ENCODE results near the gene CASQ1.

Gene CASQ1

DNA sequence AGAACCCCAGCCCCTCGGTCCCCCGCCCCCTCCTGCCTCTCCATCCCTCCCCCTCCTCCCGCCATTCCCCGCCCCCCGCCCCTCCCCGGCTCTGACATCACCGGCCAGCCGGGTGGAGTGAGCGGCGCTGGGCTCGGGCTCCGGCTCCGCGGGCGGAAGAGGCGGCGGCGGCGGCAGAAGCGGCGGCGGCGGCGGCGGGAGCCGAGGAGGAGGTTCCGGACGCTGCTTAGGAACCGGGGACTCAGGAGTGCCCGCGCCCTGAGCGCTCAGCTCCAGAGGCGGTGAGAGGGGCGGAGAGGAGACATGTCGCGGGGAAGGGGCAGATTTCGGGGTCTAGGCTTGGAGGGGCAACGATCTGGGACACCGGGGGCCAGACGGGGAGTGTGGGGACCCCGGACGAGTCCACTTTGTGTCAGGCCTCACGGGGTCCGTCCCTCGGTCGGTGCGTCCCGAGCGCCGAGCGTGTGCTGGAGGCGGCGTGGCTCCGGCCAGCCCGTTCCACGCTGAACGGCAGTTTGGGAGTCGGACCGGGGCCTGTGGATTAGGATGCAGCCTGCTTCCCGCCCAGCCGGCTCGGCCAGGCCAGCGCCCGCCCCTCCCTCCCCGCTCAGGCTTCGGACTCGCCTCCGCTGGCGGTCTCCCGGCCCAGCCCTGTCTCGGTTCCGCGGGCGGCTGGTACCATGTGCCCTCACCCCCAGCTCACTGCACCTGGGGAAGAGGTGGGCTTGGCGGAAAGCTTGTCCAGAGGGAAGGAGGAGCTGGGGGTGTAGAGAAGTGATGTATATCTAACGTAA is 15.1 kb downstream of the CASQ1 start, which contains the start of gene PEA15:
Gene PEA15 (plus strand): TSS at position 143 of the 794 bp plus-strand sequence. CDS start 6,161 bp downstream, outside the sequence.
- Histone ChIP-seq H3K36me3 (ENCODE audit: control insufficient read depth, insufficient read depth, low read length) (peaks cover 28% of the 10 kb centered on the region), H3K27ac (ENCODE audit: low read depth, low read length) (peak within 1 kb of the TSS; percentile 85), H3K27me3 (ENCODE audit: control insufficient read depth, insufficient read depth, low read length) (no peaks in the 10 kb centered on the region), H3K9me3 (ENCODE audit: control insufficient read depth, insufficient read depth, low read length) (no peaks in the 10 kb centered on the region), H3K4me3 (ENCODE audit: low read depth, low read length) (peak within 1 kb of the TSS; percentile 98), H3K4me1 (ENCODE audit: control insufficient read depth, insufficient read depth, low read length) (peaks cover 53% of the 10 kb centered on the region), H3K9ac (ENCODE audit: low read depth, low read length) (peak within 1 kb of the TSS; percentile 87)

DNA sequence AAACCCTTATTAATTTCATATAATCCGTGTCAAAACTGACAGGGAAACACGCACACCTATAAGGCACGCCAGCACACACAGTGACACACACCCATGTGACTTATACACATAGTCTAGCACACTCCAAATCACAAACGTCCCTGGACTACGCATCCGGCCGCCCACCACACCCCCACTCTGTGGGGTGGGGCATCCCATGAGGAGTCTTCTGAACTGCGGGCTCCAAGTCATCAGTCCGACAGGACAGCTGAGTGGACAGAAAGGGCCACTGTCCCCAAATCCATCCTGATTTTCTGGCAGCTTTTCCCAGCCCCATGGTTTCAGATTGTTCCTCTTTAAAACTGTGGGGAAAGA is 15.6 kb downstream of the CASQ1 start:
- Histone ChIP-seq H3K4me1 (ENCODE audit: control insufficient read depth, insufficient read depth, low read length) (peaks cover 58% of the 10 kb centered on the region), H3K4me3 (ENCODE audit: low read depth, low read length) (peak overlapping the region; percentile 98), H3K9ac (ENCODE audit: low read depth, low read length) (peak overlapping the region; percentile 87), H3K36me3 (ENCODE audit: control insufficient read depth, insufficient read depth, low read length) (peaks cover 33% of the 10 kb centered on the region), H3K27ac (ENCODE audit: low read depth, low read length) (peak overlapping the region; percentile 85), H3K27me3 (ENCODE audit: control insufficient read depth, insufficient read depth, low read length) (no peaks in the 10 kb centered on the region), H3K9me3 (ENCODE audit: control insufficient read depth, insufficient read depth, low read length) (no peaks in the 10 kb centered on the region)

DNA sequence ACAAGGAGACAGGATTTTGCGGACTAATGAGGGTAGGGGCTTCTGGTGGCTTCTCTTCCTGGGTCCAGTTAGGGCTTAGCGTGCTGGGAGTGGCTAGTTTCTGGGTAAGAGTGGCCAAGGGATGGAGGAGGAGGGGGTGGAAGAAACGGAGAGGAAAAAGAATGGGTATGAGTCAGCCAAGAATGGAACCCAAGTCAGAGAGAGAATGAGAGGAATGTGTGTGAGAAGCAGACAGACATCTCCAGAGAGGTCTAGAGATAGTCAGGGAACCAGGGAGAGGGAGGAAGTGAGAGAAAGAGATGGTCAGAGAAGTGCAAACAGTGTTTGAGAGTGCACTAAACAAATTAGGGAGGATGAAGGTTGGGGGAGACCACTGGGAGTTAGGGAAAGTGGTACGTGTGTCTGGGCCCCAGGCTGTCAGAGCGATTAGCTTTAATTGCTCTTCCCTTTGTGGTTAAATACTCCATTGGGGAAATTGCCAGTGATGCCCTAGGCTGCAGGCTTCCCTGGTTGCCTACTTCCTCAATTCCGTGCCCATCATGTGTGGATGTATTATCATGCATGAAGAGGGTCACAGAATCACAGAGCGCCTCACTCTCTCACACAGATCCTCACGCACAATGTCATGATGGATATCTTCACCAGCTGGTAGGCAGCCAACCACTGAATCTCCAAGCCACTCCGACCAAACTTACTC is 16.2 kb downstream of the CASQ1 start:
- peak overlapping the region; percentile 87 for H3K9ac ChIP-seq (ENCODE audit: low read depth, low read length)
- peak overlapping the region; percentile 82 for H3K27ac ChIP-seq (ENCODE audit: low read depth, low read length)
- no peaks in the 10 kb centered on the region for H3K9me3 ChIP-seq (ENCODE audit: control insufficient read depth, insufficient read depth, low read length)
- peaks cover 62% of the 10 kb centered on the region for H3K4me1 ChIP-seq (ENCODE audit: control insufficient read depth, insufficient read depth, low read length)
- H3K36me3 ChIP-seq (ENCODE audit: control insufficient read depth, insufficient read depth, low read length): peaks cover 37% of the 10 kb centered on the region
- H3K27me3 ChIP-seq (ENCODE audit: control insufficient read depth, insufficient read depth, low read length): no peaks in the 10 kb centered on the region
- H3K4me3 ChIP-seq (ENCODE audit: low read depth, low read length): peak overlapping the region; percentile 98

DNA sequence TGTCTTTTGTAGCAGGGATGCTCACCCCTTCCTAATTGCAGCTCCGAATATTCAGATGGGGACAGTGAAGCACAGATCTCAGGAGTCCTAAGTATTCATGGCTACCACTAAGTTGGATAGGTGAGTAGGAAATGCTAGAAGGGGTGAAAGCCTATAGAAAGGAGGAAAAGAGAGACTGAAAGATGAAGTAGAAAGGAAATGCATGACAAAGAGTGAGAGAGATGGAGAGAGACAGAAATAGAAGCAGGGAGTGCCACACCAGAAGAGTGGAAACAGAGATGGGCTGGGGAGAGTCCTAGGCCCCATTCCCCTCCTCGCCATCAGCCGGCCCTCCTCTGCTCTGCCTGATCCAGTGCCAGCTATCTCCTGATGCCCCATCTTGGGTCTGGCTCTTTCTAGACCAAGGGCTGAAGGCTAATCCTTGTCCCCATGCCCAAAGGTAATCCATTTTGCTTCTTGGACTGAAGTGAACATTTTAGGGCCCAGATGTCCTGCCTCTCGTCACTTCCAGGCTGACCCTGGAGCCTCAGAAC is 16.8 kb downstream of the CASQ1 start:
- Histone ChIP-seq H3K36me3 (ENCODE audit: control insufficient read depth, insufficient read depth, low read length) (peaks cover 43% of the 10 kb centered on the region), H3K9ac (ENCODE audit: low read depth, low read length) (no peak overlapping the region), H3K27me3 (ENCODE audit: control insufficient read depth, insufficient read depth, low read length) (no peaks in the 10 kb centered on the region), H3K4me1 (ENCODE audit: control insufficient read depth, insufficient read depth, low read length) (peaks cover 63% of the 10 kb centered on the region), H3K27ac (ENCODE audit: low read depth, low read length) (peak overlapping the region; percentile 62), H3K4me3 (ENCODE audit: low read depth, low read length) (no peak overlapping the region), H3K9me3 (ENCODE audit: control insufficient read depth, insufficient read depth, low read length) (no peaks in the 10 kb centered on the region)

DNA sequence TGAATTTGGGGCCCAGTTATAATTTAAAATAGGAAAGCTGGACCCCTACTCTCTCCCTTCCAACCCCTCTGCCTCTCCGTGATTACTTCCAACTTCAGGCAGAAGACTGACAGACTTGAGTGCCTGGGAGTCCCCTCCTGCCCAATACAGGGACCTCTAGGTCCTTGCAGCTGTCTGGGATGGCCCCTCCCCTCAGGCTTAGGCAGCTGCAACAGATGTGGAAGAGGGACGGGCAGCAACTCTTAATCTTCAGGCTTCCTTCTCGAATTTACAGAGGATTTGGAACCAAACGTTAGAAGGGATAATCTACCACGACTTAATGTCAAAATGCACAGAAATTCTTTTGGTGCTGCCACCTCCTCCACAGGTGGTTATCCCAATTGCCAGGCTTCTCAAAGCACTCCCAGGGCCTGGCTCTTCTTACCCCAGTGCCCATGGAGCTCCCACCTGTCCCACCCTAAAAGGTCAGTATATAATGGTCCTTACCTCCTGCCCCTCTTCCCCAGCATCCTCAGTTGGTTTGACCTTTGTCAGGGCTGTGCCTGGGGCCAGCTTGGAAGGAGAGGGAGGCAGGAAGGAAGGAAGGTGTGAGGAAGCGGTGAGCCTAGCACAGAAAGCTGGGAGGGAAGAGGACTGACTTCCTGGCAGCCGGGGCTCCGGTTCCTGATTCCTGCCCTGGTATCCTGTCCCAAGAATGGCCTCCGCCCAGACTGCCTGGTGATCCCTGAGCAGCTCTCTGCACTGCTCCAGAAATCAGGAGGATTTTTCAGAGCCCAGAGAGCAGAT is 17.6 kb downstream of the CASQ1 start:
- no peaks in the 10 kb centered on the region for H3K9me3 ChIP-seq (ENCODE audit: control insufficient read depth, insufficient read depth, low read length)
- peaks cover 51% of the 10 kb centered on the region for H3K36me3 ChIP-seq (ENCODE audit: control insufficient read depth, insufficient read depth, low read length)
- no peaks in the 10 kb centered on the region for H3K27me3 ChIP-seq (ENCODE audit: control insufficient read depth, insufficient read depth, low read length)
- H3K4me1 ChIP-seq (ENCODE audit: control insufficient read depth, insufficient read depth, low read length): peaks cover 63% of the 10 kb centered on the region
- peak overlapping the region; percentile 25 for H3K27ac ChIP-seq (ENCODE audit: low read depth, low read length)
- no peak overlapping the region for H3K4me3 ChIP-seq (ENCODE audit: low read depth, low read length)
- H3K9ac ChIP-seq (ENCODE audit: low read depth, low read length): no peak overlapping the region

DNA sequence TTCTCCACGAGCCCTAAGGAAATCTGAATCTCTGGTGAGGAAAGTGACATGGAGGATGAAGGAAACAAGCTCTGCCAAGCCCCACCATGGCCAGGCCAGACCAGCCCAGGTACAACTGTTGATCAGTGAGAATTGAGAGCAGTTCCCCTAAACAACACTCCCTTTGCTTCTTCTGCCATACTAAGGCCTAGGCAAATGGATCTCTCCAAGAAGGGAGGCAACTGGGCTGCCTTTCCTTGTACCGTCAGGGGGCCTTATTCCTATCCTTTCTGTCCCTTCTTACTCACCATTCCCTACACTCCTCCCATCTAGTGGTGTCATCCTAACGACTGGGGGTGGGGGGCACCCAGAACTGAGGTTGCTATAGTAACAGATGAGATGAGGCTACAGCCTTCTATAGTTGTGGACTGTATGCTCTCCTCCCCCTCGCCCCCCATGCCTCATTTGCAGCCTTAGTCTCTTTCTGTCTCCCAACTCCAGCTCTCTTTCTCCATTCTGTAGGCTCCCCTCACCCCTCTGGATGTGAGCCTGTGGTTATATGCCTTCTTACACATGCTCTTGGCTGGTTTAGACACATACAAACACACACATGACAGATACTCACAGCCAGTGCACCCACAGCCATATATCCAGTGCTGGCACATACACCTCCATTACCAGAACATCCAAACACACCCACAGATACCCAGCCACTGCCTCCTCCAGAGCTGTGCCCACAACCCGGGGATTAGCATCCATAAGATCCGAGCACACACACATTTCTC is 18.4 kb downstream of the CASQ1 start:
- Histone ChIP-seq H3K27ac (ENCODE audit: low read depth, low read length) (peak overlapping the region; percentile 25), H3K27me3 (ENCODE audit: control insufficient read depth, insufficient read depth, low read length) (no peaks in the 10 kb centered on the region), H3K9ac (ENCODE audit: low read depth, low read length) (no peak overlapping the region), H3K36me3 (ENCODE audit: control insufficient read depth, insufficient read depth, low read length) (peaks cover 58% of the 10 kb centered on the region), H3K9me3 (ENCODE audit: control insufficient read depth, insufficient read depth, low read length) (no peaks in the 10 kb centered on the region), H3K4me1 (ENCODE audit: control insufficient read depth, insufficient read depth, low read length) (peaks cover 63% of the 10 kb centered on the region), H3K4me3 (ENCODE audit: low read depth, low read length) (no peak overlapping the region)

DNA sequence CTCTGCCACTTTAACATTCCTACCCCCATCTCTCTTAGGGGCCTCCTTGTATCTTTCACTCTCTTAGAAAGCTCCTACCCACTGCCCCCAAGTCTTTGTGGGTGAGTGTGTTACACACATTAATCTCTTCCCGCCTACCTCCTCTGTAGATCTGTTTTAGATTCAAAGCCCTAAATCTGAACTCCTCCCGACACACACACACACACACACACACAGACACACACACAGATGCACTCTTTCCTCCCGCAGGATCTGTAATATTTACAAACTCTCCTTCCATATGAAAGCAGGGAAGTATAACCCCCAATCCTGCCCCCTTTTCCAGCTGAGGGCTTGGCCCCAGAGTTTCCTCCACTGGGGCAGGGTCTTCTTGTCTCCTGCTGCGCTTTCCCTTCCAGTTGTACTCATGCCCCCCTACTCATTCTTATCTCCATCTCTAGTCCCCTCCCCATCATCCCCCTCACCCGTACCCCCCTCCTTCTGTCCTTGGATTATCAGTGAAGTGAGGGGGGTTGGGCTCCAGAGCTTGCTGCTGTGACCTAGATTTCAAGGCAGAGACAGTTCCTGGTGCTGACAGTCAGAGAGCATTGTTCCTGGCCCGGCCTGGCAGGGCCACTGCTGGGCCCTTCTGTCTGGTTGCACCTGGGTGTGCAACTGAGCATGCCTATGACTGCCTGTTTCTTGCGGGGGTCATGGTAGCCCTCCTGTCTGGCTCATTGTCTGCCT is 19.1 kb downstream of the CASQ1 start:
- Histone ChIP-seq H3K9ac (ENCODE audit: low read depth, low read length) (no peak overlapping the region), H3K4me1 (ENCODE audit: control insufficient read depth, insufficient read depth, low read length) (peaks cover 60% of the 10 kb centered on the region), H3K4me3 (ENCODE audit: low read depth, low read length) (no peak overlapping the region), H3K27ac (ENCODE audit: low read depth, low read length) (peak overlapping the region; percentile 15), H3K9me3 (ENCODE audit: control insufficient read depth, insufficient read depth, low read length) (no peaks in the 10 kb centered on the region), H3K36me3 (ENCODE audit: control insufficient read depth, insufficient read depth, low read length) (peaks cover 65% of the 10 kb centered on the region), H3K27me3 (ENCODE audit: control insufficient read depth, insufficient read depth, low read length) (no peaks in the 10 kb centered on the region)

DNA sequence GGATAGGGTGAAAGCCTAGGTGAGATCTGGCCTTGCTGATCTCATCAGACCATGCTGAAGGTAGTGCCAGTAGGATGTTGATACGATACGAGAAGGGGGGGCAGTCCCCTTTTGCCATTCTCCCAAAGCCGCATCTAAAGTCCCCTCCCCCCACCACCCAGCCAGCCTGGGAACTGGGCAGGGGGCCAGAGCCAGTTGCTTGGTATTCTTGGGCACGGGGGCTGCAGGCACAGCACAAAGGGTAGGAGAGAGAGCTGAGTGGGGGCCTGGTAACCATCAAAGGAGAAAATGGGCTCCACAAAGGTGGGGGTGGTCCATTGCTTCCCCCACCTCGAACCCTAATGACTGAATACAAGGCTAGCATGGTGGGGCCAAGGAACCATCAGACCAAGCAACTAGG is 20.2 kb downstream of the CASQ1 start:
- no peaks in the 10 kb centered on the region for H3K9me3 ChIP-seq (ENCODE audit: control insufficient read depth, insufficient read depth, low read length)
- H3K27me3 ChIP-seq (ENCODE audit: control insufficient read depth, insufficient read depth, low read length): no peaks in the 10 kb centered on the region
- no peak overlapping the region for H3K4me3 ChIP-seq (ENCODE audit: low read depth, low read length)
- H3K36me3 ChIP-seq (ENCODE audit: control insufficient read depth, insufficient read depth, low read length): peaks cover 76% of the 10 kb centered on the region
- H3K9ac ChIP-seq (ENCODE audit: low read depth, low read length): no peak overlapping the region
- no peak overlapping the region for H3K27ac ChIP-seq (ENCODE audit: low read depth, low read length)
- peaks cover 55% of the 10 kb centered on the region for H3K4me1 ChIP-seq (ENCODE audit: control insufficient read depth, insufficient read depth, low read length)

DNA sequence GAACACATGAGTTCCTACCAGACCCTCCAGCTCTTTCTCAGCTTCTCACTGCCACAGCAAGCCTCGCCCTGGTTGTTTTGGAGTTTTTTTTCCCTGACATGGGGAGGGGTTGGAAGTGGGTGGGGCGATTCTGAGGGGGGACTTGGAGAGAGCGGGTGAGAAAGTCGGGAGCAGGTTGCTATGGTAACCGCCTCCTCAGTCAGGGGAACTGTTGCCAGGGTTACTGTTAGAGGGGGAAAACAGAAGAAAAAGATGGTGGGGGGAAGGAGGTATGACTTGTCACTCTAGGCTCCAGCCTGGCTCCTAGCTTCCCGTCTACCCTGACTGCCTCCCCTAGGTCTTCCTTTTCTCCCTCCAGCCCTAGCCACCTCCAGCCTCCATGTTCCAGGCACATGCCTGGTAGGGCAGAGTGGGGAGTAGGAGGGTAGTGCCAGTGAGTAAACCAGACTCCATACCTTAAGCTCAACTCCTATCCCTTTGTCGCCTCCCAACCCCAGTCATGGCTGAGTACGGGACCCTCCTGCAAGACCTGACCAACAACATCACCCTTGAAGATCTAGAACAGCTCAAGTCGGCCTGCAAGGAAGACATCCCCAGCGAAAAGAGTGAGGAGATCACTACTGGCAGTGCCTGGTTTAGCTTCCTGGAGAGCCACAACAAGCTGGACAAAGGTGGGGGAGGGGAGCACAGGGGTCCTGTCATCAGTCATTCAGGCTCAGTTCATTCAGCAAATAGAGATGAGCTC is 20.8 kb downstream of the CASQ1 start:
- no peak overlapping the region for H3K4me3 ChIP-seq (ENCODE audit: low read depth, low read length)
- peaks cover 51% of the 10 kb centered on the region for H3K4me1 ChIP-seq (ENCODE audit: control insufficient read depth, insufficient read depth, low read length)
- H3K27ac ChIP-seq (ENCODE audit: low read depth, low read length): no peak overlapping the region
- peaks cover 83% of the 10 kb centered on the region for H3K36me3 ChIP-seq (ENCODE audit: control insufficient read depth, insufficient read depth, low read length)
- H3K9me3 ChIP-seq (ENCODE audit: control insufficient read depth, insufficient read depth, low read length): no peaks in the 10 kb centered on the region
- H3K9ac ChIP-seq (ENCODE audit: low read depth, low read length): no peak overlapping the region
- H3K27me3 ChIP-seq (ENCODE audit: control insufficient read depth, insufficient read depth, low read length): no peaks in the 10 kb centered on the region
